C4-2B (cell line): Measurements from ENCODE around the gene SPRY1.

Experiments used
- ZFX ChIP-seq: fragments of 450-650 bp; IDR thresholded peaks from 2 replicates; pipeline ENCODE4 v1.6.1; 2017
- TF ChIP-seq, protein P1 (sequence below): fragments of 450-650 bp; conservative IDR thresholded peaks from 2 replicates; pipeline ENCODE4 v1.5.1; 2017; ENCODE audit warnings: mild to moderate bottlenecking

- TF ChIP-seq, protein P1, sequence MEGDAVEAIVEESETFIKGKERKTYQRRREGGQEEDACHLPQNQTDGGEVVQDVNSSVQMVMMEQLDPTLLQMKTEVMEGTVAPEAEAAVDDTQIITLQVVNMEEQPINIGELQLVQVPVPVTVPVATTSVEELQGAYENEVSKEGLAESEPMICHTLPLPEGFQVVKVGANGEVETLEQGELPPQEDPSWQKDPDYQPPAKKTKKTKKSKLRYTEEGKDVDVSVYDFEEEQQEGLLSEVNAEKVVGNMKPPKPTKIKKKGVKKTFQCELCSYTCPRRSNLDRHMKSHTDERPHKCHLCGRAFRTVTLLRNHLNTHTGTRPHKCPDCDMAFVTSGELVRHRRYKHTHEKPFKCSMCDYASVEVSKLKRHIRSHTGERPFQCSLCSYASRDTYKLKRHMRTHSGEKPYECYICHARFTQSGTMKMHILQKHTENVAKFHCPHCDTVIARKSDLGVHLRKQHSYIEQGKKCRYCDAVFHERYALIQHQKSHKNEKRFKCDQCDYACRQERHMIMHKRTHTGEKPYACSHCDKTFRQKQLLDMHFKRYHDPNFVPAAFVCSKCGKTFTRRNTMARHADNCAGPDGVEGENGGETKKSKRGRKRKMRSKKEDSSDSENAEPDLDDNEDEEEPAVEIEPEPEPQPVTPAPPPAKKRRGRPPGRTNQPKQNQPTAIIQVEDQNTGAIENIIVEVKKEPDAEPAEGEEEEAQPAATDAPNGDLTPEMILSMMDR = no peak
- no peak for TF ChIP-seq ZFX
Observed at GRCh38 chr4:123444290-123444731, 47.7 kb downstream of the SPRY1 start.
